OCI-LY7 (cell line): ENCODE results near the gene CASKIN1. TPM values are rescaled to one million over a fixed set of nuclear protein-coding genes. Genes with fewer than 3 reads are reported as not detected.
"Not testable (repeated sequence)": the region's sequence is repeated elsewhere in the genome, so short reads cannot be mapped to it uniquely, and the experiment has no call there.

Source experiments
- BruUV-seq: library from RNA; stranded (reverse); fragments of 400-500 nt; replicated peaks from 2 replicates; lab custom pipeline; 2021; lab: Mats Ljungman, UMichigan
- CTCF ChIA-PET: fragments of 300-600 bp; sonication (Branson Sonifier 250); formaldehyde crosslinking; loops from one replicate; lab custom pipeline; 2022; ENCODE audit warnings: antibody characterized with exemption; ENCODE audit not compliant: unreplicated experiment; lab: Charles Lee
- POLR2A ChIA-PET: fragments of 300-600 bp; sonication (Branson Sonifier 250); formaldehyde crosslinking; loops from one replicate; lab custom pipeline; 2022; ENCODE audit warnings: antibody characterized with exemption; lab: Charles Lee
- DNase-seq: peaks from one replicate; pipeline ENCODE4 v3.0.0-alpha.2; 2015; ENCODE audit warnings: low spot score
- H2AFZ ChIP-seq: fragments of 200-600 bp; sonication (generic), shearing (Covaris generic); 2 replicates; pipeline ENCODE4 v1.6.1; 2014; ENCODE audit warnings: mild to moderate bottlenecking, antibody characterized with exemption, low read length, moderate library complexity
- H3K27ac ChIP-seq: fragments of 200-600 bp; sonication (generic); 2 replicates; pipeline ENCODE4 v1.5.1; 2014; ENCODE audit warnings: mixed run types, low read depth, mild to moderate bottlenecking, moderate library complexity, low read length, inconsistent platforms; ENCODE audit not compliant: poor library complexity, severe bottlenecking
- H3K36me3 ChIP-seq: fragments of 200-600 bp; sonication (generic); 2 replicates; pipeline ENCODE4 v1.6.1; 2014; ENCODE audit warnings: mild to moderate bottlenecking, antibody characterized with exemption, low read length, moderate library complexity, mixed read lengths; ENCODE audit not compliant: insufficient read depth
- H3K4me1 ChIP-seq: fragments of 200-600 bp; sonication (generic); 2 replicates; pipeline ENCODE4 v1.5.1; 2014; ENCODE audit warnings: mild to moderate bottlenecking, low read length; ENCODE audit not compliant: insufficient read depth, poor library complexity, severe bottlenecking
- H3K4me2 ChIP-seq: fragments of 200-600 bp; sonication (generic); 2 replicates; pipeline ENCODE4 v1.6.1; 2014; ENCODE audit warnings: mild to moderate bottlenecking, low read length
- H3K4me3 ChIP-seq: fragments of 200-600 bp; sonication (generic); 2 replicates; pipeline ENCODE4 v1.5.1; 2014; ENCODE audit warnings: mild to moderate bottlenecking, low read depth, low read length; ENCODE audit not compliant: poor library complexity, severe bottlenecking
- H3K79me2 ChIP-seq: fragments of 200-600 bp; sonication (generic); 2 replicates; pipeline ENCODE4 v1.6.1; 2016; ENCODE audit warnings: low read depth, mild to moderate bottlenecking, low read length, moderate library complexity, mixed read lengths; ENCODE audit not compliant: insufficient read depth
- H3K9me2 ChIP-seq: fragments of 200-600 bp; sonication (generic); 2 replicates; pipeline ENCODE4 v1.6.1; 2016; ENCODE audit warnings: mild to moderate bottlenecking, low read length, mixed read lengths; ENCODE audit not compliant: insufficient read depth
- H3K9me3 ChIP-seq: fragments of 200-600 bp; sonication (generic); 2 replicates; pipeline ENCODE4 v1.6.1; 2014; ENCODE audit warnings: mild to moderate bottlenecking, mixed run types, low read length, mixed read lengths
- H4K20me1 ChIP-seq: fragments of 200-600 bp; sonication (generic); 2 replicates; pipeline ENCODE4 v1.6.1; 2014; ENCODE audit warnings: mild to moderate bottlenecking, antibody characterized with exemption, low read length, moderate library complexity, mixed read lengths; ENCODE audit not compliant: insufficient read depth
- CTCF ChIP-seq: fragments of 200-600 bp; sonication (generic); conservative IDR thresholded peaks from 2 replicates; pipeline ENCODE4 v1.5.1; 2014; ENCODE audit warnings: mild to moderate bottlenecking, antibody characterized with exemption, low read length, moderate library complexity, mixed read lengths
- EZH2phosphoT487 ChIP-seq: fragments of 200-600 bp; sonication (generic); IDR thresholded peaks from 2 replicates; pipeline ENCODE4 v1.6.1; 2018; ENCODE audit warnings: low read depth, borderline replicate concordance, mild to moderate bottlenecking, mixed run types, antibody characterized with exemption, low read length, moderate library complexity, mixed read lengths
- intact Hi-C: fragments of 100-400 bp; cut with micrococcal nuclease; formaldehyde crosslinking; loops from one replicate; pipeline ENCODE4 v1.10.0; 2022; ENCODE audit not compliant: unreplicated experiment
- total RNA-seq, 2 experiments: library from RNA; depleted of rRNA in 1 of 2; stranded (reverse); fragments of >200 nt in 1 of 2; shearing (Covaris generic) in 1 of 2; gene quantifications; 2 replicates each; pipeline ENCODE4 v1.2.3, GENCODE V29; 2014 to 2022

The CASKIN1 gene
- total RNA-seq, 2 experiments from 2014 or later: 0.06 to 0.09 TPM

GRCh38 chr16:2143878-2144485, 52.4 kb downstream of the CASKIN1 start:
- ChIA-PET CTCF (no interaction called here), POLR2A (no interaction called here)
- H3K36me3 ChIP-seq: no peaks in the 10 kb centered on the region
- H2AFZ ChIP-seq: no peak overlapping the region
- no peak overlapping the region for H3K4me3 ChIP-seq
- H3K9me3 ChIP-seq: no peaks in the 10 kb centered on the region
- no peaks in the 10 kb centered on the region for H4K20me1 ChIP-seq
- no peak overlapping the region for H3K27ac ChIP-seq
- TF ChIP-seq CTCF (no peak), EZH2phosphoT487 (no peak)
- H3K4me1 ChIP-seq: peaks cover 11% of the 10 kb centered on the region
- no peak for DNase-seq
- no peak overlapping the region for H3K4me2 ChIP-seq
- no peaks in the 10 kb centered on the region for H3K79me2 ChIP-seq
- intact Hi-C loops: no loop called here
- BruUV-seq: no TSS peak
- no peaks in the 10 kb centered on the region for H3K9me2 ChIP-seq

DNA sequence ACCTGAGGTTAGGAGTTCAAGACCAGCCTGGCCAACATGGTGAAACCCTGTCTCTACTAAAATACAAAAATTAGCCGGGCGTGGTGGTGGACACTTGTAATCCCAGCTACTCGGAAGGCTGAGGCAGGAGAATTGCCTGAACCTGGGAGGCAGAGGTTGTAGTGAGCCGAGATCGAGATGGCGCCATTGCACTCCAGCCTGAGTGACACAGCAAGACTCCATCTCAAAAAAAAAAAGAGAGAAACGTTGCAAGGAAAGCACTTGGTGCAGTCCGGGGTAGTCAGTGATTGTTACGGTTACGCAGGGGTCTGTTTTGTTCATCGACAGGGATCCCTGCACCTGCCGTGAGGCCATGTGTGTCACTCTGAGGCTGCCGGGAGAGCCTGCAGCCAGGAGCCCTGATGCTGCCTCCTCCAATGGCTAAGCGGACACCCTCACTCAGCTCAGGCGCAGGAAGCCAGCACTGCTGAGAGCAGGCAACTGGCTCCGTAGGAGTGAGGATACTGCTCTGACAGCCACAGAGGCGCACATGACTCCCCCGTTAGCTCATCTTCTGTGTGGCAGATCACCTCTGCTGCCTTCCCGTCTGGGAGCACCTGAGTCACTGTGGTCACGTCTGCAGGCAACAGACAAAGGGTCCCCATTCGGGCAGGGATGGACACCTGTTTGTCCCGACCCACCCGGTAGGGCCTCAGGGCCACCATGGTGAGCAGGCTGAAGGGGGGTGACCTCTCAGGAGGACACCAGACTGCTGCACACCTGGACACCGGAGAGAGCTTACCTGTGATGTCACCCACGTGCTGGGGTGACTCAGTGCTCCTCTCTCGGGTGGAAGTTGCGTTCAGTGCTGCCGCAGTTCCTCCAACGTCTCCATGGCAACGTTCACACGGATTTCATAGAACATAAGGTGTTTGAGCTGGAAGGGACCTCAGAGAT, 53.2 kb downstream of the CASKIN1 start:
- intact Hi-C loops: no loop called here
- POLR2A ChIA-PET: interaction anchor here (0.6 to 0.7 kb wide), 2 partner anchors 55 to 102 kb away, joined by 3 to 5 read pairs; no protein-coding TSS in a partner anchor
- no TSS peak for BruUV-seq

DNA sequence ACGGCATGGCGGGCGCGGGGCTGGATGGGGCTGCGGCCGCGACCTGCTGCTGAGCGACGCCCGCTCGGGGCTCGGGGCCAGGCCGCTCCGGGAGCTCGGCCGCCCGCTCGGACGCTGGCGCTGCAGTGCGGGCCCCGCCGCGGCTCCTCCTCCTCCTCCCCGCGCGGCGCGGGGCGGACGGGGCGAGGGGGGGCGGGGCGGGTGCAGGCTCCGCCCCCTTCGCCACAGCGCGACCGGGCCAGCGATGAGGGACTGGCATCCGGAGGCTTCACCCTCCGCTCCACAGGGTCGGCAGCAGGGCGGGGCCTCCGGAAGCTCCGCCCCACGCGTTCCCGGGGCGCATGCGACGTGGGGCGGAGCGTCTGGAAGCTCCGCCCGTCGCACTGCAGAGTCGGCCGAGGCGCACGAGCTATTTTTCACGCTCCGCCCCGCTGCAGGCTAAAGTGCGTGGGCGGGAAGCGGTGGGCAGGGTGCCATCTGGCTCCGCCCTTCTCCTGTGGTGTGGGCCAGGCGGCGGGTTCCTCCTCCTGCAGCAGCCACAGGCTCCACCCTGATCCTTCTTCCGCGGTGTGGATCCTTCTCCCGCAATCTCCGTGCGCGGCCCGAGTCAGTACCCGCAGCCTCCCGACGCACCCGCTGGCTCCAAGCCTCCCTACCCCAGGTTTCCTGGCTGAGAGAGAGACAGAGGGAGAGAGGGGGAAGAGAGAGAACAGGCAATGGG, 60.5 kb downstream of the CASKIN1 start, which contains the start of gene PKD1:
TSS of gene PKD1 (minus strand) at position 129 of the 721 bp plus-strand sequence. CDS start 209 bp downstream, outside the sequence.
- H4K20me1 ChIP-seq, BruUV-seq, CTCF ChIA-PET, H3K9me3 ChIP-seq, H3K27ac ChIP-seq, H3K9me2 ChIP-seq, POLR2A ChIA-PET, H3K36me3 ChIP-seq, H3K4me1 ChIP-seq, H3K79me2 ChIP-seq, intact Hi-C loops: not testable (repeated sequence)
- DNase-seq: peak; percentile 93
- Histone ChIP-seq H2AFZ (peak within 1 kb of the TSS; percentile 61; the same call in 1 of the 2 replicates), H3K4me3 (peak within 1 kb of the TSS; percentile 70), H3K4me2 (peak within 1 kb of the TSS; percentile 76)

More for the DNA sequence above, 53.2 kb downstream of the CASKIN1 start:
- no peak overlapping the region for H3K27ac ChIP-seq
- no peak overlapping the region for H3K4me3 ChIP-seq
- DNase-seq: no peak
- H3K36me3 ChIP-seq: no peaks in the 10 kb centered on the region
- CTCF ChIA-PET: no interaction called here
- TF ChIP-seq EZH2phosphoT487 (no peak), CTCF (no peak)
- H4K20me1 ChIP-seq: no peaks in the 10 kb centered on the region
- H3K9me3 ChIP-seq: no peaks in the 10 kb centered on the region
- no peaks in the 10 kb centered on the region for H3K79me2 ChIP-seq
- H2AFZ ChIP-seq: no peak overlapping the region
- no peak overlapping the region for H3K4me2 ChIP-seq
- H3K4me1 ChIP-seq: peaks cover 5% of the 10 kb centered on the region
- H3K9me2 ChIP-seq: no peaks in the 10 kb centered on the region

DNA sequence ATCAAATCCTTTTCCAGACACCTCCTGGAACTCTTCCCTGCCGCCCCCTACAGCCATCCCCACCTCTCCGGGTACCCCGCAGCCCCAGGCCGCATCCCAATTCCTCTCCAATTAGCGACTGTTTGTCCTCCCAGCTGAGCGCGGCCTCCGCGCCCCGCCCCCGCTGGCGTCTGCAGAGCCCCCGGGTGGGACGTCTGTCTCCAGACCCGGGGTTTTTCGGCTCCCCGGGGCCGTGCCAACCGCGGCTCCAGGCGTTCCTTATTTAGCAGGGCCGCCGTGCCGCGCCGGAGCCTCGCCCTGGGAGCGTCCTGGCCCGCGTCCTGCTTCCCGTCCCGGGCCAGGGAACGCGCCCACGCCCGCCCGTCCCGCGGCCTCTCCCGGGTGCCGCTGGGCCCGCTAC, 61.3 kb downstream of the CASKIN1 start:
- BruUV-seq, H3K9me2 ChIP-seq, CTCF ChIA-PET, H3K36me3 ChIP-seq, H3K4me1 ChIP-seq, H3K27ac ChIP-seq, intact Hi-C loops, H3K79me2 ChIP-seq, H3K9me3 ChIP-seq, H2AFZ ChIP-seq, DNase-seq, H4K20me1 ChIP-seq, POLR2A ChIA-PET: not testable (repeated sequence)
- Histone ChIP-seq H3K4me3 (peak overlapping the region; percentile 70), H3K4me2 (peak overlapping the region; percentile 57)
